ENCODE data around the gene KLHL26. TPM values are rescaled to one million over a fixed set of nuclear protein-coding genes. Genes with fewer than 3 reads are reported as not detected.
A peak's percentile ranks its signal among the peaks of the same experiment; 100 is the strongest.

The KLHL26 gene
- total RNA-seq, 1 experiment from 2014 or later, result 8.4 TPM

DNA sequence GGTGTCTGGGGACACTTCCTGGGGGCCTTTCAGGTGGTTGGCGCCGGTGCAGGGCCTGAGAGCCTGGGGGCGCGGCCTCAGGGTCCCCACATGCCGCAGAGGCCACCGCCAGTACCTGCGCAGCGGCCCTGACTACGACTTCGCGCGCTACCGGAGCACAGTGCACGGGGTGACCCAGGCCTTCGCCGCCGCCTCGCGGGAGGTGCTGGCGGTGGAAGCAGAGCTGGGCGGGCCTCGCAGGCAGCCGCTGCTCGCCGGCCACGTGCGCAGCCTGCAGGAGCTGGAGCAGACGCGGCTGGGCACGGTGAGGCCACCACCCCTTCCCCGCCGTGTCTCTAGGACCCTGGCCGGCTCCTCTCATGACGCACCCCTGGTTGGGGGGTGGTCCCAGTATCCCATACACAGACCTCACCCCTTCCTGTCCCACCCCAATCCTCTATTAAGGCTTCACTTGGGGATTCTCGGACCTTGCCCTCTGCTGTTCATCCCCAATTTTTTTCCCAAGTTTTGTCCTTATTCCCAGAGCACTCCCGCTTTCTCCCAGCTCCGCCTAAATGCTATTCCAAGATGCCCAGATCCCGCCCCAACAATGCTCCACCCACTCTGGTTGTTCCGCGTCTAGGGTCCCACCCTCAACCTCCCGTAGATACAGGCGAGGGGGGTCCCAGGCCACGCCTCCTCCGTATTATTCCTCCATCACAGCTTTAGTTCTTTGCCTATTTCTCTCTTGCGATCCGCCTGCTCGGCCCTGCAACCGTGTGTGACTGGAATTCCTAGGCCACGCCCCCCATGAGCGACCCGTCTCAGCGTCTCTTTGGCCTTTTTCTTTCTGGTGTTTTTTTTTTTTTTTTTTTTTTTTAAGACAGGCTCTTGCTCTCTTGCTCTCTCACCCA lies 47.2 kb upstream of the KLHL26 start:
- Histone ChIP-seq H3F3A (ENCODE audit: low read length, unreplicated experiment) (no peaks in the 10 kb centered on the region), H3K9me2 (replicated peaks; ENCODE audit: low read length) (no peaks in the 10 kb centered on the region), H3K9ac (ENCODE audit: low read length) (peak overlapping the region; percentile 92), H3K4me1 (ENCODE audit: insufficient read depth, low read length) (peaks cover 24% of the 10 kb centered on the region), H3K9me3 (ENCODE audit: low read length) (no peaks in the 10 kb centered on the region), H3K4me2 (ENCODE audit: low read length) (peak overlapping the region; percentile 98), H3K4me3 (ENCODE audit: low read length) (peak overlapping the region; percentile 79), H2AFZ (ENCODE audit: low read length) (peak overlapping the region; percentile 89), H3K27ac (ENCODE audit: low read length) (peak overlapping the region; percentile 88), H3K36me3 (ENCODE audit: low read depth, low read length) (no peaks in the 10 kb centered on the region), H3K27me3 (ENCODE audit: low read length) (no peaks in the 10 kb centered on the region), H4K20me1 (ENCODE audit: low read length) (no peaks in the 10 kb centered on the region), H3K79me2 (ENCODE audit: low read length) (peaks cover 13% of the 10 kb centered on the region)
- TSS peak; percentile 43 for BruUV-seq (replicated peaks)
- TF ChIP-seq EZH2phosphoT487 (IDR thresholded peaks at IDR 0.05; ENCODE audit: borderline replicate concordance, low read length) (no peak), EZH2 (IDR thresholded peaks at IDR 0.05; ENCODE audit: low read length, unreplicated experiment) (no peak)
- TF ChIP-seq, protein P1, sequence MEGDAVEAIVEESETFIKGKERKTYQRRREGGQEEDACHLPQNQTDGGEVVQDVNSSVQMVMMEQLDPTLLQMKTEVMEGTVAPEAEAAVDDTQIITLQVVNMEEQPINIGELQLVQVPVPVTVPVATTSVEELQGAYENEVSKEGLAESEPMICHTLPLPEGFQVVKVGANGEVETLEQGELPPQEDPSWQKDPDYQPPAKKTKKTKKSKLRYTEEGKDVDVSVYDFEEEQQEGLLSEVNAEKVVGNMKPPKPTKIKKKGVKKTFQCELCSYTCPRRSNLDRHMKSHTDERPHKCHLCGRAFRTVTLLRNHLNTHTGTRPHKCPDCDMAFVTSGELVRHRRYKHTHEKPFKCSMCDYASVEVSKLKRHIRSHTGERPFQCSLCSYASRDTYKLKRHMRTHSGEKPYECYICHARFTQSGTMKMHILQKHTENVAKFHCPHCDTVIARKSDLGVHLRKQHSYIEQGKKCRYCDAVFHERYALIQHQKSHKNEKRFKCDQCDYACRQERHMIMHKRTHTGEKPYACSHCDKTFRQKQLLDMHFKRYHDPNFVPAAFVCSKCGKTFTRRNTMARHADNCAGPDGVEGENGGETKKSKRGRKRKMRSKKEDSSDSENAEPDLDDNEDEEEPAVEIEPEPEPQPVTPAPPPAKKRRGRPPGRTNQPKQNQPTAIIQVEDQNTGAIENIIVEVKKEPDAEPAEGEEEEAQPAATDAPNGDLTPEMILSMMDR (conservative IDR thresholded peaks at IDR 0.05; ENCODE audit: low read depth, low read length), result no peak
- ATAC-seq (peak; percentile 61), DNase-seq (peak; percentile 63)
- ChIA-PET CTCF (interaction anchor here (0.6 to 1.0 kb wide), 4 partner anchors 32 to 496 kb away, joined by 3 to 5 read pairs (median 3); partner anchors contain the start of gene KXD1), POLR2A (ENCODE audit: unreplicated experiment) (interaction anchor here (0.6 to 1.5 kb wide), 3 partner anchors 18 to 329 kb away, joined by 3 to 8 read pairs (median 7); partner anchors contain the start of genes COPE and UBA52)
- intact Hi-C loops (cut with micrococcal nuclease), result no loop called here

DNA sequence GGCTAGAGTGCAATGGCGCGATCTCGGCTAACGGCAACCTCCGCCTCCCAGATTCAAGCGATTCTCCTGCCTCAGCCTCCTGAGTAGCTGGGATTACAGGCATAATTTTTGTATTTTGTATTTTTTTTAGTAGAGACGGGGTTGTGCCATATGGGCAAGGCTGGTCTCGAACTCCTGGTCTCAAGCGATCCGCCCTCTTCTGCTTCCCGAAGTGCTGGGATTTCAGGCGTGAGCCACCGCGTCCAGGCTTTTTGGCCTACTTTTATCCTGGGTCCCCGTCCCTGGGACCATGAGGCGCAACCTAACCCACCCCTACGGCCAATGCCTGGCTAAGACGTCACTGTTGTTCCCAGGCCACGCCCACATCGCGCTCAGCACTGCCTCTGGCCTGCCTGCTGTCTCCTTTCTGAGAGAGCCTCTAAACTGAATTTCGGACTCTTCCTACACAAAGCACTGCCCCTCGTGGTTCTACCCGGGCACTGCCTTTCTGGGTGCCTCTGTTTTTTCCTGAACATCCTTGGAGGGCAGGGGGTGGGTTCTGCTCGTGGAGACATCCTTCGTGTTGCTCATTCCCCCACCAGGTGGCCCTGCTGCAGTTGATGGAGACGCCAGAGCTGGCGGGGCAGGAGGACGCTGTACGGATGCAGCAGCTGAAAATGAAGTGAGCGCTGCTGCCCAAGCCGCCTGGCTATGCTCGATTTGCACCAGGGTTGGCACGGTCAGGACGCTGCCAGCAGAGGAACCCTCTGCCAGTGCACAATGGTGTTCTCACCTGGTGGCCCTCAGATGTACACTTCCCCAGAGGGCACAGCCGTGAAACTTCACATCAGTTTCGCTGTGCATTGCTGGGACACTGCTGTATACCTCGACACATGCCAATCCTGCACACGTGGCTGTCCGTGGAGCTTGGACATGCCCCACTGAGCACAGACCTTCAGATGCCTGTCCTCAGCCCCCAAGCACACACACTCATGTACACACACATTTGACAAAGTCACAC lies 46.3 kb upstream of the KLHL26 start:
- Histone ChIP-seq H3K36me3 (ENCODE audit: low read depth, low read length) (no peaks in the 10 kb centered on the region), H3K27ac (ENCODE audit: low read length) (no peak overlapping the region), H3K4me3 (ENCODE audit: low read length) (peak overlapping the region; percentile 79; the same call in 1 of the 2 replicates), H3K9me2 (replicated peaks; ENCODE audit: low read length) (no peaks in the 10 kb centered on the region), H3K79me2 (ENCODE audit: low read length) (peaks cover 13% of the 10 kb centered on the region), H4K20me1 (ENCODE audit: low read length) (no peaks in the 10 kb centered on the region), H3K9ac (ENCODE audit: low read length) (no peak overlapping the region), H3K4me2 (ENCODE audit: low read length) (peak overlapping the region; percentile 98), H2AFZ (ENCODE audit: low read length) (no peak overlapping the region), H3F3A (ENCODE audit: low read length, unreplicated experiment) (no peaks in the 10 kb centered on the region), H3K9me3 (ENCODE audit: low read length) (no peaks in the 10 kb centered on the region), H3K4me1 (ENCODE audit: insufficient read depth, low read length) (peaks cover 27% of the 10 kb centered on the region), H3K27me3 (ENCODE audit: low read length) (no peaks in the 10 kb centered on the region)
- no peak for ATAC-seq
- ChIA-PET POLR2A (ENCODE audit: unreplicated experiment) (no interaction called here), CTCF (interaction anchor here (1.0 kb wide), 1 partner anchor 139 kb away, joined by 3 read pairs; no protein-coding TSS in a partner anchor)
- BruUV-seq (replicated peaks), result no TSS peak
- intact Hi-C loops (cut with micrococcal nuclease), result no loop called here
- no peak for DNase-seq
- TF ChIP-seq EZH2phosphoT487 (IDR thresholded peaks at IDR 0.05; ENCODE audit: borderline replicate concordance, low read length) (no peak), EZH2 (IDR thresholded peaks at IDR 0.05; ENCODE audit: low read length, unreplicated experiment) (no peak)
- TF ChIP-seq, protein P1 (conservative IDR thresholded peaks at IDR 0.05; ENCODE audit: low read depth, low read length), result no peak
